ENCODE data around the gene CCDC107.

CCDC107 gene

GRCh38 chr9:35708146-35708545 is 50.1 kb downstream of the CCDC107 start:
- no peak for DNase-seq

GRCh38 chr9:35710818-35711500 is 52.9 kb downstream of the CCDC107 start:
- DNase-seq, result no peak

All from activated CD4-positive, alpha-beta T cell treated with anti-CD3 and anti-CD28 coated beads for 48 hours (primary cell).